ENCODE measurements around the gene RBM19.

Gene RBM19

DNA sequence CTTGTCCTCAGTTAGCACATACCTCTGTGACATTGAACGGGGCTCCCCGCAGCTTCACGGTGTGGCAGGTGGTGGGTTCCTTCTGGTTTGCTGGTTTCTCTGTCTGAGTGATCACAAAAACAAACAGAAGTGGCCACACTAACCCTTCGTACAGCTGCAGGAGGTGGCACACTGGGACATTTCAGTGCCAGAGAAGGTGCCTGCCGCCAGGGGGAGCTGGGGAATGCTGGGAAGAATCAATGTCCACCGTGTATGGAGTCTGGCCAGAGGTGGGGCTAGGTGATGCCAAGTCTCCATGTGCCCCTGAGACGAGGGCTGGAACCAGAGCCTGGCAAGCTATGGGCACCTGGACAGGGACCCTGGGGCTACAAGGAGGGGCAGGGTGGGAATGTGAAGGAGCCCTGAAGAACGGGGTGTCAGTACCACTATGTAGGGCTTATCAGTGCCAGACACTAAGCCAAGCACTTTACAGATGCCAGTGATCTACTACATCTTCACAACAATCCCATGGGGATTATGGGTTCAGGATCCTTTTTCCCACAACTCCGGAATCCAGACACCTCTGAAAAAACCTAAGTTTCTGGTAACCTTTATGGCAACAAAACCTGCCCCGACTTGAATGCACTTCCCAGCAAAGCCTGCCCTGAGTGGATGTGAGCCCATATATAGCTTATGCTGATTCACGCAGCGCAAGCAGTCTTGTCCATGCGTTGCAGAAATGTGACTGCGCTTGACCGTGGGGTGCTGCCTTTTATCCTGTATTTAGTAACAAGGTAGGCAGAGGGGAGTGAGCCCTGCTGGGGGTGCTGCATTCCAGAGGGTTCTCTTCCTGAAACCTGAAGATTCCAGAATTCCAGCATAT, 10.8 kb downstream of the RBM19 start:
- no peak for DNase-seq

GRCh38 chr12:113954547-113954946, 11.6 kb downstream of the RBM19 start:
- DNase-seq, result no peak

DNA sequence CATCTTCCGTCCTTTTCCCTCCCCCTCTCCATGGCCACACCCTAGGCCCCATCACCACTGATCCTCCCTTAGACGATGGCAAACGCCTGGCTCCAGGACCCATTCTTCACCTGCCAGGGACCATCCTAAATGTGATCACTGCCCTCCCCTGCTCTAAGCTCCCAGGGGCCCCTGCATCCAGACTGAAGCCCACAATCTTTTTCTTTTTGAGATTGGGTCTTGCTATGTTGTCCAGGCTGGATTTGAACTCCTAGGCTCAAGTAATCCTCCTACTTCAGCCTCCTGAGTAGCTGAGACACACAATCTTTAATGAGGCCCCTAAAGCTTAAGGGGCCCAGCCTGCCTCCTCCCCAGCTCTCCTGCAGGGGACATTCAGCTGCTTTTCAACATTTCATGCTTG, 15.3 kb downstream of the RBM19 start:
- no peak for DNase-seq

DNA sequence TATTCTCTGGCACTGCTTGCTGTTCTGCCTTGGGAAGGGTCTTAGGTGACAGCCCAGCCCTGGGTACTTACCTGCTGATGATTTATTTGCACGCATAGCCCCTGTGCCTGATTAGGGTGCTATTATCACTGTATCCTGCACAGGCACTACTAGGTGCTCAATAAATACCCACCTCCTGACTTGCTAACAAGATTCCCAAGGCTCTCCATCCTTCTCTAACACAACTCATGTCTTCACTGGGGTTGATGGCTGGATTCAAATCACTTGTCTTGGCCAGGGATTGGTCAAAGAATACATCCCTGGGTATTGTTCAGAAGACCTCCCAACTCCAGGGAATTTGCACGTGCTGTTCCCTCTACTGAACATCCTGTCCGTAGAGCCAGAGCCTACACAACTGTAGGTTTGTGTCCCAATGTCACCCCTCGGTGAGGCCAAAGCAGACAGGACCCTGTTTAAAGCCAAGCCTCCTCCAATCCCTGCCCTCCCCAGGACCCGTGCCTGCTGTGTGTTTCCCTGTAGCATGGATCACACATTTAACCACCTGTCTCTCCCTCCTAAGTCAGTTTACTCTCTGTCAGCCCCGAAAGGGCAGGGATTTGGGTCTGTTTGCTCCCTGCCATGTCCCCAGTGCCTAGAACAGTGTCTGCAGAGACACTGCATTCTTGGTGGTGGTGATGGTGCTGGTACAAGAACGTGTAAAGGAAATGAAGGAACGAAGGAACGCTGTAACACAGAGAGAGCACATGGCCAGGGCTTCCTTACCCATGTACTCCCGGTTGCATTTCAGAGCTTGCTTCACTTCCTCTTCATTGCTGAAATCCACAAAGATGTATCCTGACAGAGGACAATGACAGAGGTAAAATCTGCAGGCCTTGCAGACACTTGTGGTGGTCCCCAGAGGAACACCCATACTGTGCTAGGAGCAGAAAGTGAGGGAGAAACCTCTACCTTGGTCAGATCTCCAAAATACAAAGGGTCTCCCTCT, 16.5 kb downstream of the RBM19 start:
- no peak for DNase-seq

- DNase-seq, result no peak
Observed at GRCh38 chr12:113948151-113948914, 17.8 kb downstream of the RBM19 start.

DNA sequence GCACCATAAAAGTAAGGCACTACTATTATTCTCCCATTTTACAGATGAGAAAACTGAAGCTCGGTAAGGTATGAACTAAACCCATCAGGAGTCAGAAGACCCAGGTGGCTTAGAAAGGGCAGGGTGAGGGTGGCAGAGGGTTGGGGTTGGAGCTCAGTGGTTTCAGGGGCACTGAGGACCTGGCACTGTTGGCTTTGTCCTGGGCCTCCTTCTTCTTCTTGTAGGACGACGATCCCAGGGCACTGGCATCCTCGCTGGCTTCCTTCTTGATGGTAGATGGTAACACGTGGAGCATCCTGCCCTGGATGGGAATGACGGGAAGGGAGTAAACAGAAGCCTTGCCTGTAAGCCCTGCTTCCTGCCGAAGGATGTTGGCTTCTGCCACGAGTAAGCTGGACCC, 19.9 kb downstream of the RBM19 start:
- no peak for DNase-seq

DNA sequence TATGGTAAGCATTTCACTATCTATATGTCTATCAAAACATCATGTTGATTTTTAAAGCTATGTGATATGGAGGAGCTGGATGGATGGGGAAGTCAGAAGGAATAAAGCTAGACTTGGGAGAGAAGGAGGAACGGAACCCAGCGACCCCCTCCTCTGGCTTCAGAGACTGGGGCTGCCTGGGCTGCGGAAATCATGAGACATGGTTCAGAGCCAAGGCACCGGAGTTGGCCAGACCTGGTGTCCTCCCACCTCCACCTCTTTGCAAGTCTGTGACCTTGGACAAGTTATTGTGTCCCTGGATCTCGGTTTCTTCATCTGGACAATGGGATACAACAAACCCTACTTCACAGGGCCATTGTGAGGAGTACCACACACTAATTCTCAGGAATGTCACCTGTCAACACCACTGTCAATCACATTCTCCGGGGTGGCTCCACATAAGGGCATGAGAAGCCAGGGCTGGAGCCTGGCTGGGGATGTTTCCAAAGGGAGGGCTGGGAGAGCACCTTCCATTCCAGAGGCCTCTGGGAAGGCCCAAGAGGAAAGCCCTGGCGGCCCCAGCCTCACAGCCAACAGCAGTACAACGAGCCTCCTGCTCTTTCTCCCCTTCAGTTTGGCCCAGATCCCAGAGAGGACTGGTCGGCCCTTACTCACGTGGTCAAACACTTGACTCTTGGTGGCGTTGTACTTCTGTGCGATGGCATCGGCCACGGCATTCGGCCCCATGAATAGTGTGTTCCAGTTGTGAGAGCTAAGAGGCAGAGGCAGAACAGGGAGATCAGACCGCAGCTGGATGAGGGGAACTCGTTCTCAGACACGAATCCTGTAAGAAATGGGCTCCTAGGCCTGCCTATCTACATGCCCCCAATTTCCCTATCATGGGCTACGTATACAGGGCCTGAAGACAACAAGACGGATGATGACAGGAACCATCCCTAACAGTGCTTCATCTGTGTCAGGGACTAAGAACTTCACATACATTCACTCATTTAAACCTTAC, 20.7 kb downstream of the RBM19 start:
- DNase-seq, result no peak

- DNase-seq, result no peak
Observed at GRCh38 chr12:113942209-113942608, 23.9 kb downstream of the RBM19 start.

DNA sequence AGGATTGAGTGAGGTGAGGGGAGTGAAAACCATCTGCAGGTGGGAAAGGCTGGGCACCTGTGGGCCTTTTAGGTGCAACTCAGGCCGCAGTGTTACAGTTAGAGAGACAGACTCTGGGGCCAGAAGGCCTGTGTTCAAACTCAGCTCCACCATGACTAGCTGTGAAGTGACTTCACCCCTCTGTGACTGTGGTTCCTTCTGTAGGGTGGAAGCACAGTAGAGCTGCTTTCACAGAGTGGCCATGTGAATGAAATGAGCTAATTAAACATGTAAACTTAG, 25.0 kb downstream of the RBM19 start:
- no peak for DNase-seq

DNA sequence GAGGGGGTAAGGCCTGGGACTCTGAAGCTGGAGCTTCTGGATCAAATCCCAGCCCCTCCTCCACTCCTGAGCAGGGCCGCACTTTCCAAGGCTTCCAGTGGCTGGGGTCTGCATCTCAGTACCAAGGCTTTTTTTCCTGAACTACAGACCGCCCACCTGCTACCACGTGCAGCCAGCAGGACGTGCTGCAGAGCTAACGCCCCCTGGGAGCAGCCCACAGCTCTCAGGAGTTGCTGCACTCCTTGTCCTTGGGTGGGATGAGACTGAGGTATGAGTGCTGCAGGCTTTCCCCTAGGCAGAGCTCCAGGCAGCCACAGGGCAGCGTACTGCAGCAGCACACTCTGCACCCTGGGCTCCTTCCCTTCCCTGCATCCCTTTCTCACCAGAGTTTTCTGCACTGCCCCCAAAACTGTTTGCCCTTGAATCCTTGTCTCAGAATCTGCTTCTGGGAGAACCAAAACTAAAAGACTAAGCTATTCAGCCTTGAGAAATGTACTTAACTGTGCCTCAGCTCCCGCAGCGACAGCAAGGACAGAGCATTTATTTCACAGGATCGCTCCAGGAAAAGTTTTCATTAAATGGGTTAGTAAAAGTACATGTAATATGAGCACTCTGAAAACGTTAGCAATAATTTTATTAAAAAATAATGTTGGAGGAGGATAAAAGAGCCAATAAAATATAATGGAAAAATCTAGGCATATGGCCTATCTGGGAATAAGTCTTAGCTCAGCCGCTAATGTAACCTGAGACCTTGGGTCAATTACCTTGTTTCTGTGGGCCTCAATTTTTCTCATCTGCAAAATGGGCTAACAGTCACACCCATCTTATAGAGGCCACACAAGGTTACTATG, 25.5 kb downstream of the RBM19 start:
- DNase-seq, result no peak

DNA sequence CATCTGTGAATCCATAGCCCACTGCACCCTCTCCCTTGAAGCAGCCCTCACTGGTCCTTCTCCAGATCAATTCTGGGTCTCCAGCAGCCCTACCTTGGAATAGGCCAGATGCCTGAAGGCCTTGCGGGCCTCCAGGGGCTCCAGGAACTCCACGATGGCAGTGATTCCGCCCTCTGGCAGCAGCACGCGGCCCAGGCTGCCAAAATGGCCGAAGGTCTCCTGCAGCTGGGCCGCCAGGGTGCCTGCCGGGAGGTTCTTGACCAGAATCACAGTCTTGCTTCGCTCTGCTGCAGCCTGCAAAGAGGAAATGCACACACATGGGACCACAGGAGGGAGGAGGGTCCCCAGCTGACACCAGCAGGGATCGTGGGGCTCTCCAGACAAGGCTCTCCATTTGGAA, 26.3 kb downstream of the RBM19 start:
- DNase-seq, result no peak

GRCh38 chr12:113938471-113938870, 27.7 kb downstream of the RBM19 start:
- DNase-seq, result no peak

DNA sequence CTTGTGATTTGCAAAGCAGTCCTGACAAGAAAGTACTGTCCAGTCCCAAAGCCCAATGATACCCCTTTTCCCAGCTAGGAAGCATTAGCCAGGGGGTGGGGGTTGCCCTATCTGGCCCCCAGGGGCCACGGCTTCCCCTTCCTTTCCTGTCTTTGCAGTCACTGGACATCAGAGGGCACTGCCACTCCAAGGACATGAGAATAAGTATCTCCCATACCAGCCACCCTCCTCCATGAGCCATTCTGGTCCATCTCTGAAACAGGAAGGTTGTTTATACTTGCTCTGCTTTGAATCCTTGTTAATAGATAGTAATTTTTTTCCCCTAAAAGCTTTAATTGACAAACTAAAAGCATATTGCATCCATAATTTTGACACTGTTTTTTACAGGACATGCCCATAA, 29.7 kb downstream of the RBM19 start:
- DNase-seq, result no peak

- DNase-seq, result no peak
Observed at GRCh38 chr12:113935459-113935858, 30.7 kb downstream of the RBM19 start.

DNA sequence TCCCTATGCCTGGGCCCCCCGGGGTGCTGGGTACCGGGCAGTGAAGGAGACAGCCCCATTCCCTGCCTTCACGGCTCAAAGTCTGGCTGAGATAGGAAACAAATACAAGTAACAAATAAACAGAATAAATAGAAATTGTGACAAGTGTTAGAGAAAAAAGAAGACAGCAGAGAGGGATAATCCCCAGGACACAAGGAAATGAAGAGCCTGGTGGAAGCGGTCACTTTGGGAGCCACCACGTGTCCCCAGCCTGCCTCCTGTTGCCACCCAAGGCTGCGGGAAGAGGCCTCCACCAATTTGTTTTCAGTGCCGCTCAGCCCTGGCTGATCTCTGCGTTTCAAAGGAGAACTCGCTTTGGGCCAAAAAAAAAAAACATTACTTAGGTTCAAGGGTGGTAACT, 31.2 kb downstream of the RBM19 start:
- DNase-seq, result no peak

- DNase-seq, result no peak
Observed at GRCh38 chr12:113934060-113934814, 31.9 kb downstream of the RBM19 start.

DNA sequence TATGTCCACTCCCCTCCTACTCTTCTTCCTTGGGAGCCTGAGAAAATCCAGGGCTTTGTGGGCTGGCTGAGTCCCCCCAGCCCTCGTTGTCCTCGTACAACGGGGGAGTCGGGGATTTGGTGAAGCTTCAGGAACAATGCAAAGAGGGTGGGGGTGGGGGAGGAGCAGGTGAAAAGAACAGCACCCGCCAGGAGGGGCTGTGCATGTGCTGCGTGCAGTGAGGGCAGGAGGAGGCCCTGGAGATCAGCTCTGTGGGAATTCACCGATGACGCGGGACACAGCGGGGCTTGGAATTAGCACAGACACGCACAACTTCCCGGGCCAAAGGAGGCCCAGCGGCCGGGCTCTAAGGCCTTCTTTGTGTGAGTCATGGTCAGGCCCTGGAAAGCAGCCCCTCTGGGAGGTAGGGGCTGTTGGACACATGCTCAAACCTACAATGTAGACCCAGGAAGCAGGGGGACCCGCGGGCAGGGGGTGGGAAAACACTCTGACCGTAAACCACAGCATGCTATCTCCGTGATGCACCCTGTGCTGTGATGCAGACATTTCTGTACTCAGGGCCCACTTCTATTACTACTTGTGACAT, 32.8 kb downstream of the RBM19 start:
- DNase-seq, result no peak

DNA sequence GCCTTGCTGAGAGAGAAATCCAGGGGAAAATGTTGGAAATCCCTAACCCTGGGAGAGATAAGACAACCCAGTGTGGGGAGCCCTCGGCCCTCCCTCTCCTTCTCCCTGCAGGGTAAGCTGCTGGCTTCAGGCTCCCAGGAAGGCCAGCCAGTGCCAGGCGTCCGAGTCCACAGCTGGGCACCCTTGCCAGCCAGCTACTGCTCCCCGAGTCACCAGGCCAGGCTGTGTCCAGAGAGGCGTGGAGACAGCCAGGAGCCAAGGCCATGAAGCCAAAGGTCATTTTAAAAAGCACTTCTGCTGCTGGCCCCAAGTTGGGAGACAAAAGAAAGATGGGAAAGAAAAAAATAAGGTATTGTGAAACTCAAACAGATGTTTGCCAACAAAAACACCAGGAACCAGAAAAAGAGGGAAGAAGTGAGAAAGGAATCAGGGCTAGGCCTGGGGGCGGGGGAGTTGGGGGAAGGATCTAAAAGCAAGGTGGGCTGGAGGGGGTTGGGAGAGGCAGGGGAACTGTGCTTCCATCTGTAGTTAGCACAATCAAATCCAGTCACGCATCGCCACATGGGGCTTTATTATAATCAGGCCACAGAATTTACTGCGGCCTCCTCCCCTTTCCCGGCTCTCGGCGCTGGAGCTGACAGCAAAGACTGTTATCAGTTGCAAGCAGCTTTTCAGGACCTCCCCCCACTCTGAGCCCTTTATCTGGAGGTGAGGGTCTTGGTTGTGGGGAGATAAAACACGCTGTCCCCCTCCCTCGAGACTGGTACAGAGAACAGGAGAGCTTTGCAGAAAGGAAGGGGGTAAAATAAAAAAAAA, 33.5 kb downstream of the RBM19 start:
- no peak for DNase-seq

DNA sequence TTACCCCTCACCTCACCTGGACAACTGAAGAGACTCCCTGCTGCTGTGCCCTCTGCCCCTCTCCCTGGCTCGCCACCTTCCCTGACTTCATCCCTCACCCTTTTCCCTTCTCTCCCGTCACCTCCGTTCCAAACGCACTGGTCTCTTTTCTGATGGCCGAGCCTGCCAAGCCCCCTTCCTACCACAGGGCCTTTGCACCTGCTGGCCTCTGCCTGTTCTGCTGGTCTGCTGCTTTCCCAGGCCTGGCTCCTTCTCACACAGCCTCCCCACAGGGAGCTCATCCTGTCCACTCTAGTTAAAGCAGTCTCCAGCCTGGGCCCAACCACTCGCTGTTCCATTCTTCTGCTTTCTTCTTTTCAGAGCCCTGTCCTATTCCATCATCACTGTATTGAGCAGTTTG, 34.6 kb downstream of the RBM19 start:
- no peak for DNase-seq
